CD4-positive, alpha-beta T cell treated with Interleukin-2 at 100 ng/mL for 4 hours (primary cell): Measurements from ENCODE around the gene PRTN3.
"Not testable (repeated sequence)": the region's sequence is repeated elsewhere in the genome, so short reads cannot be mapped to it uniquely, and the experiment has no call there.

ENCODE experiments used
- DNase-seq: peaks from one replicate; pipeline ENCODE4 v3.0.0-alpha.2; 2020; ENCODE audit warnings: low spot score

Gene PRTN3

GRCh38 chr19:815775-816499, 24.9 kb upstream of the PRTN3 start:
- no peak for DNase-seq

DNA sequence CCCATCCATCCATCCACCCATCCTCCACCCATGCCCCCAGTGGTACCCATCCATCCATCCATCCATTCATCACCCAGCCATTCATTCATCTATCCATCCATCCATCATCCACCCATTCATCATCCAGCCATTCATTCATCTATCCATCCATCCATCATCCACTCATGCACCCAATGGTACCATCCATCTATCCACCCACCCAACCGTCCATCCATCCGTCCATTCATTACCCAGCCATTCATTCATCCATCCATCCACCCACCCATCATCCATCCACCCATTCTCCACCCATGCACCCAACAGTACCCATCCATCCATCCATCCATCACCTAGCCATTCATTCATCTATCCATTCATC, 24.3 kb upstream of the PRTN3 start:
- DNase-seq = no peak

DNA sequence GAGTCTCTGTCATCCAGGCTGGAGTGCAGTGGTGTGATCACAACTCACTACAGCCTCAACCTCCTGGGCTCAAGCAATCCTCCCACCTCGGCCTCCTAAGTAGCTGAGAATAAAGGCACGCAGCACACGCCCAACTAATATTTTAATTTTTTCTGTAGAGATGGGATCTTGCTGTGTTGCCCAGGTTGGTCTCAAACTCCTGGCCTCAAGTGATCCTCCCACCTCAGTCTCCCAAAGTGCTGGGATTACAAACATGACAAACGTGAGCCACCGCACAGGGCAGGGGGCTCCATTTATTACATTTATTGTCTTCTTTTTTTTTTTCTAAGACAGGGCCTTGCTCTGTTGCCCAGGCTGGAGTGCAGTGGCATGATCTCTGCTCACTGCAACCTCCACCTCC, 20.6 kb upstream of the PRTN3 start:
- not testable (repeated sequence) for DNase-seq

- no peak for DNase-seq
Observed at GRCh38 chr19:821231-821824, 19.5 kb upstream of the PRTN3 start.

- DNase-seq = no peak
Observed at GRCh38 chr19:821825-822503, 18.8 kb upstream of the PRTN3 start, which contains the start of gene PLPPR3. TSS of gene PLPPR3 (minus strand) at chr19:821955. CDS start at chr19:821559, 396 bp downstream.

GRCh38 chr19:823565-824121, 17.2 kb upstream of the PRTN3 start:
- DNase-seq = no peak

- DNase-seq = no peak
Observed at GRCh38 chr19:824885-825284, 15.9 kb upstream of the PRTN3 start.

GRCh38 chr19:825897-826644, 14.7 kb upstream of the PRTN3 start:
- no peak for DNase-seq

GRCh38 chr19:827314-827709, 13.5 kb upstream of the PRTN3 start:
- DNase-seq = no peak

GRCh38 chr19:827710-828321, 13.0 kb upstream of the PRTN3 start, which contains the start of gene AZU1:
TSS of gene AZU1 (plus strand) at chr19:827837. CDS start at chr19:827847, 10 bp downstream.
- no peak for DNase-seq

GRCh38 chr19:829129-829758, 11.6 kb upstream of the PRTN3 start:
- DNase-seq = no peak

DNA sequence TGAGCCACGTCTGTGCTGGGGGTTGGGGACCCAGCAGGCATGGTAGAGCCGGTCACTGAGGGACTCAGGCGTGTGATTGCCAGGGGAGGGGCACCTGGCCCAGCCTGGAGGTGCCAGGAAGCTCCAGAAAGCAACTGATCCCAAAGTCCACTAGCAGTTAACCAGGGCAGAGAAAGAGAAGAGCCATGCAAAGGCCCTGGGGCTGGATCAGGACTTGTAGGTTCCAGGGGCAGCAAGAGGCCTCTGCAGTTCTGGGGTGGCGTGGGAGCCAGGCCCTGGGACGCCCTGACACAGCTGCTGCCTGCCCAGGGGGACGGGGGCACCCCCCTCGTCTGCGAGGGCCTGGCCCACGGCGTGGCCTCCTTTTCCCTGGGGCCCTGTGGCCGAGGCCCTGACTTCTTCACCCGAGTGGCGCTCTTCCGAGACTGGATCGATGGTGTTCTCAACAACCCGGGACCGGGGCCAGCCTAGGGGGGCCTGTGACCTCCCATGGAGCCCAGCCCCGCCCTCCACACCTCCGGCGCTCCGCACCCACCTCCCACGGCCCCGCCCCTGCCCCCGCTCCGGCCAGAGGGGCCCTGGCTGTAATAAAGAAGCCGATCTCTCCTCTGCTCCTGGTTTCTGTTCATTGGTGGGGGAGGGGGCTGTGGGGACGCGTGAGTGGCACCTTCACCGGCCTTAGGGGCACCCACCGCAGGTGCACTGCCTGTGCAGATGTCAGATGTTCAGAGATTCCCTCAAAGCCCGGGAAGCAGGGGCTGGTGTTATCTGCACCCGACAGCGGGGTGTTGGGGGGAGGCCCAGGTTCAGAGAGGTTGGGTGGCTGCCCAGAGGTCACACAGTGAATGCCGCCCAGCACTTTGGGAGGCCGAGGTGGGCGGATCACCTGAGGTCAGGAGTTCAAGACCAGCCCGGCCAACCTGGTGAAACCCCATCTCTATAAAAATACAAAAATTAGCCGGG, 9.1 kb upstream of the PRTN3 start:
- no peak for DNase-seq

DNA sequence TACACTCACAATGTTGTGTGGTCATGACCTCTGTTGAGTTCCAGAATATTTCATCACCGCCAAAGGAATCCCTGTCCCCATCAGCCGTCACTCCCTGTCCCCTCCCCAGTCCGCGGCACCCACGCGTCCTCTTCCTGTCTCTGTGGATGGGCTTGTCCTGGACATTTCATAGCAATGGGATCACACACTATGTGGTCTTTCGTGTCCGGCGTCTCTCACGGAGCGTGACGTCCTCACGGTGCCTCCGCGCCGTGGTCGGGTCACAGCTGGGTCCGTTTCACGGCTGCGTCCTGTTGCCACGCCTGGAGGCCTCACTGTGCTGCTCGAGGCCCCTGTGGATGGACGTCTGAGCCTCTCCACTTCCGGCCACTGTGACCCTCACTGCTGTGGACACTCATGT, 6.6 kb upstream of the PRTN3 start:
- no peak for DNase-seq

DNA sequence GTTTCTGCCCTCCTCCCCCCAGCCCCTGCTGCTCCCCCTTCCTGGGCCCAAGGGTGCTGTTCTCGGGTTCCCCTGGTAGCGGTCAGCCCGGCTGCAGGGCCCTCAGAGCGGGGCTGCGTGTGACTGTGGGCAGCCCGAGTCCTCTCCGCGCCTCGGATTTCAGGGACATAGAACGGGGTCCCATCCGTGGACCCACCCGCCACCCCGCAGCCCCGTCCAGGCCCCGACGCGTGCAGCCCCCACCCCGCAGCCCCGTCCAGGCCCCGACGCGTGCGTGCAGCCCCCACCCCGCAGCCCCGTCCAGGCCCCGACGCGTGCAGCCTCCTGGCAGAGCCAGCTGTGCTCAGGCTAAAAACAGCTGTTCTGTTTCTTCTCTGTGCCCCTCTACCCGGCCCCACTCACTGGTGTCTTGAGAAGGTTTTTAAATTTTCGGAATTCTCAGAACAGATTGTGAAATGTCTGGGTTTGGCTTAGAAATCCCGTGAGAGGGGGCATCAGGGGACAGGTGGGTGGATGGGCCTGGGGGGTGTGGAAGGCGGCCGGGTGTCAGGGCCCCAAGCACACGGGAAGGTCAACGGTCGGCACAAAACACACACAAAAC, 5.5 kb upstream of the PRTN3 start:
- DNase-seq = no peak

GRCh38 chr19:842802-843179, 2.0 kb downstream of the PRTN3 start:
- DNase-seq = not testable (repeated sequence)

GRCh38 chr19:843180-843835, 2.5 kb downstream of the PRTN3 start:
- no peak for DNase-seq

DNA sequence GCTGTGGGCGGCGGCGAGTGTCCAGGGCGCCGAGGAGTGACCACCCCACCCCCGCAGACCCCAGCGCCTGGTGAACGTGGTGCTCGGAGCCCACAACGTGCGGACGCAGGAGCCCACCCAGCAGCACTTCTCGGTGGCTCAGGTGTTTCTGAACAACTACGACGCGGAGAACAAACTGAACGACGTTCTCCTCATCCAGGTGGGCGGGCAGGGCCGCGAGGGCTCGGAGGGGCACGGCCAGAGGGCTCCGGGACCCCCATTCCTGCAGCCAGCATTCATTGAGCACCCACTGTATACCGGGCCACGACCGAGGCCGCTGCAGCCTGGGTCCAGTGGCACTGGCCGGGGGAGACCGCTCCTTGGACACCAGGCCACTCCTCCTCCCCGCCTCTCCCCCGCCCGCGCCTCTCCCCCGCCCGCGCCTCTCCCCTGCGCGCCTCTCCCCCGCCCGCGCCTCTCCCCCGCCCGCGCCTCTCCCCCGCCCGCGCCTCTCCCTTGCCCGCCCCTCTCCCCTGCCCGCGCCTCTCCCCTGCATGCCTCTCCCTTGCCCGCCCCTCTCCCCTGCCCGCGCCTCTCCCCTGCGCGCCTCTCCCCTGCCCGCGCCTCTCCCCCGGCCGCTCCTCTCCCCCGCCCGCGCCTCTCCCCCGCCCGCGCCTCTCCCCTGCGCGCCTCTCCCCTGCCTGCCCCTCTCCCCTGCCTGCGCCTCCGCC, 3.2 kb downstream of the PRTN3 start:
- no peak for DNase-seq

- DNase-seq = no peak
Observed at GRCh38 chr19:844546-844971, 3.8 kb downstream of the PRTN3 start.
